Neural progenitor cell (in vitro differentiated cells): ENCODE results near the gene NUBP2. TPM values are rescaled to one million over a fixed set of nuclear protein-coding genes. Genes with fewer than 3 reads are reported as not detected.

Experiments used
- DNase-seq: peaks from one replicate; pipeline ENCODE4 v3.0.0-alpha.2; 2016; ENCODE audit warnings: low spot score
- H2AFZ ChIP-seq: fragments of 200-600 bp; sonication (generic); replicated peaks from 2 replicates; pipeline ENCODE4 v1.6.1; 2016; ENCODE audit warnings: antibody characterized with exemption
- H3F3A ChIP-seq: fragments of 200-600 bp; sonication (generic); 2 replicates; pipeline ENCODE4 v1.6.1; 2016; ENCODE audit warnings: antibody characterized with exemption, low read depth
- H3K27ac ChIP-seq: fragments of 200-600 bp; sonication (generic); 2 replicates; pipeline ENCODE4 v1.5.1; 2016; ENCODE audit warnings: mild to moderate bottlenecking
- H3K27me3 ChIP-seq: fragments of 200-600 bp; sonication (generic); 2 replicates; pipeline ENCODE4 v1.6.1; 2016; ENCODE audit warnings: mild to moderate bottlenecking, moderate library complexity
- H3K36me3 ChIP-seq: fragments of 200-600 bp; sonication (generic); 2 replicates; pipeline ENCODE4 v1.5.1; 2016
- H3K4me1 ChIP-seq: fragments of 200-600 bp; sonication (generic); 2 replicates; pipeline ENCODE4 v1.6.1; 2016; ENCODE audit warnings: mixed run types
- H3K4me2 ChIP-seq: fragments of 200-600 bp; sonication (generic); 2 replicates; pipeline ENCODE4 v1.6.1; 2016
- H3K4me3 ChIP-seq: fragments of 200-600 bp; sonication (generic); 2 replicates; pipeline ENCODE4 v1.5.1; 2016
- H3K79me2 ChIP-seq: fragments of 200-600 bp; sonication (generic); 2 replicates; pipeline ENCODE4 v1.6.1; 2016; ENCODE audit warnings: low read depth
- H3K9ac ChIP-seq: fragments of 200-600 bp; sonication (generic); 2 replicates; pipeline ENCODE4 v1.6.1; 2016
- H3K9me3 ChIP-seq: fragments of 200-600 bp; sonication (generic); 2 replicates; pipeline ENCODE4 v1.5.1; 2016; ENCODE audit warnings: low read depth
- H4K20me1 ChIP-seq: fragments of 200-600 bp; sonication (generic); 2 replicates; pipeline ENCODE4 v1.6.1; 2016; ENCODE audit warnings: low read depth
- H3K27ac Mint-ChIP-seq: 3 replicates; pipeline ENCODE4 v1.8.0; 2021; ENCODE audit warnings: mixed read lengths
- H3K27me3 Mint-ChIP-seq: 2 replicates; pipeline ENCODE4 v1.8.0; 2022; ENCODE audit warnings: low read depth, mild to moderate bottlenecking, inconsistent platforms, moderate library complexity, mixed read lengths; ENCODE audit not compliant: insufficient read depth
- H3K36me3 Mint-ChIP-seq: 3 replicates; pipeline ENCODE4 v1.8.0; 2021; ENCODE audit warnings: mixed read lengths
- H3K4me1 Mint-ChIP-seq: 3 replicates; pipeline ENCODE4 v1.8.0; 2021; ENCODE audit warnings: mixed read lengths
- H3K4me3 Mint-ChIP-seq: 3 replicates; pipeline ENCODE4 v1.8.0; 2021; ENCODE audit warnings: mild to moderate bottlenecking, moderate library complexity, mixed read lengths
- H3K9me3 Mint-ChIP-seq: 3 replicates; pipeline ENCODE4 v1.8.0; 2020; ENCODE audit warnings: mixed read lengths
- EZH2 ChIP-seq: fragments of 200-600 bp; sonication (generic); IDR thresholded peaks from 2 replicates; pipeline ENCODE4 v1.6.1; 2017; ENCODE audit warnings: antibody characterized with exemption, mild to moderate bottlenecking, moderate library complexity
- EZH2phosphoT487 ChIP-seq: fragments of 200-600 bp; sonication (generic); IDR thresholded peaks from 2 replicates; pipeline ENCODE4 v1.6.1; 2017; ENCODE audit warnings: antibody characterized with exemption
- total RNA-seq: library from RNA; depleted of rRNA; stranded (reverse); fragments of >200 nt; gene quantifications from 2 replicates; pipeline ENCODE4 v1.2.3, GENCODE V29; 2015; ENCODE audit warnings: low replicate concordance
- TF ChIP-seq, protein P1 (sequence below): fragments of 200-600 bp; sonication (generic); IDR thresholded peaks from 2 replicates; pipeline ENCODE4 v1.5.1; 2017; ENCODE audit warnings: antibody characterized with exemption, mild to moderate bottlenecking

The NUBP2 gene
- total RNA-seq, 1 donor from 2014 or later = 22.8 TPM

DNA sequence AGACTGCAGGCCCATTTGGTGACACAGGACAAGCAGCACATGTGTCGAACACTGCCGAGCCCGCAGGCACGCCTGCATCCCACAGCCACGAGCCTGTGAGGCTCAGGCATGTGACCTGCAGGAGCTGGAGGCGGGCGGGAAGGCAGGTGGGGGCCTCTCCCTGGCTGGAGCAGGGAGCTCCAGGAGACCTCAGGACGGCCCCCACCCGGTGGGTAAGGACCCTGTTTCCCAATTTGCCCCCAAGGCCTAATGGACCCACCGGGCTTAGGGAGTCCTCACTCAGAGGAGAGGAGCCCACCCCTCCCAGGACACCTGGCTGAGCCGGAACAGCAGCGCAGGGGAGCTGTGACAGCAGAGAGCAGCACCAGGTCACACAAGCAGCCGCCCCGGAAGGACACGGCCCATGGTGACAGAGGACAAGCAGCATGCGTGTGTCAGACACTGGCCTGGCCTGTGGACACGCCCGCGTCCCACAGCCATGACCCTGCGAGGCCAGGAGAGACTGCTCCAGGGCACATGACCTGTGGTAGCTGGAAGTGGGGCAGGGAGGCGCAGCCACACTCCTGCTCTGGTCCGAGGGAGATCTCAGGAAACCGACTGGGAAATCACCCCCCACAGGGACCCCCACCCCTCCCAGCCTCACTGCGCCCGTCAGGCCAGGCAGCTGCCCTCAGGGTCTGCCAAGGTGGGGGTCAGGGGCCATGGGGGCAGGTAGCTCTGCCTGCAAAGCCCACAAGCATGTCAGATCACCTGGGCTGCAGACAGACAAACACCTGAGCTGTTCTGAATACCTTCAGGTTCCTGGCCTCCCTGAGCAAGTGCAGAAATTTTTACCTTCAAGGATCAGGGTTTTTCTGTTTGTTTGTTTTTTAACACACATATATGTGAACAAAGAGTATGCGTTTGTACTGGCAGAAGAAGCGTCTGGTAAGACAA is 2.8 kb upstream of the NUBP2 start:
- Mint-ChIP-seq H3K36me3 (no peaks in the 10 kb centered on the region), H3K4me3 (peak overlapping the region; percentile 90), H3K9me3 (no peaks in the 10 kb centered on the region), H3K27me3 (peaks cover 9% of the 10 kb centered on the region), H3K4me1 (peaks cover 13% of the 10 kb centered on the region), H3K27ac (no peak overlapping the region)
- no peak overlapping the region for H3K4me3 ChIP-seq
- H3K27me3 ChIP-seq = no peaks in the 10 kb centered on the region
- DNase-seq = no peak
- peaks cover 6% of the 10 kb centered on the region for H3K4me1 ChIP-seq
- no peaks in the 10 kb centered on the region for H3K9me3 ChIP-seq
- peaks cover 35% of the 10 kb centered on the region for H3K79me2 ChIP-seq
- H3K4me2 ChIP-seq = no peak overlapping the region
- TF ChIP-seq EZH2 = no peak
- TF ChIP-seq EZH2phosphoT487 = no peak
- TF ChIP-seq, protein P1, sequence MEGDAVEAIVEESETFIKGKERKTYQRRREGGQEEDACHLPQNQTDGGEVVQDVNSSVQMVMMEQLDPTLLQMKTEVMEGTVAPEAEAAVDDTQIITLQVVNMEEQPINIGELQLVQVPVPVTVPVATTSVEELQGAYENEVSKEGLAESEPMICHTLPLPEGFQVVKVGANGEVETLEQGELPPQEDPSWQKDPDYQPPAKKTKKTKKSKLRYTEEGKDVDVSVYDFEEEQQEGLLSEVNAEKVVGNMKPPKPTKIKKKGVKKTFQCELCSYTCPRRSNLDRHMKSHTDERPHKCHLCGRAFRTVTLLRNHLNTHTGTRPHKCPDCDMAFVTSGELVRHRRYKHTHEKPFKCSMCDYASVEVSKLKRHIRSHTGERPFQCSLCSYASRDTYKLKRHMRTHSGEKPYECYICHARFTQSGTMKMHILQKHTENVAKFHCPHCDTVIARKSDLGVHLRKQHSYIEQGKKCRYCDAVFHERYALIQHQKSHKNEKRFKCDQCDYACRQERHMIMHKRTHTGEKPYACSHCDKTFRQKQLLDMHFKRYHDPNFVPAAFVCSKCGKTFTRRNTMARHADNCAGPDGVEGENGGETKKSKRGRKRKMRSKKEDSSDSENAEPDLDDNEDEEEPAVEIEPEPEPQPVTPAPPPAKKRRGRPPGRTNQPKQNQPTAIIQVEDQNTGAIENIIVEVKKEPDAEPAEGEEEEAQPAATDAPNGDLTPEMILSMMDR = no peak
- H3K36me3 ChIP-seq = no peaks in the 10 kb centered on the region
- H2AFZ ChIP-seq = no peak overlapping the region
- no peak overlapping the region for H3K9ac ChIP-seq
- H3K27ac ChIP-seq = no peak overlapping the region
- peaks cover 50% of the 10 kb centered on the region for H4K20me1 ChIP-seq
- H3F3A ChIP-seq = peaks cover 16% of the 10 kb centered on the region

GRCh38 chr16:1780677-1781072 is 2.1 kb upstream of the NUBP2 start:
- H3K4me1 ChIP-seq = peaks cover 6% of the 10 kb centered on the region
- no peaks in the 10 kb centered on the region for H3K27me3 ChIP-seq
- no peak overlapping the region for H2AFZ ChIP-seq
- no peak for DNase-seq
- H3K4me3 ChIP-seq = no peak overlapping the region
- Mint-ChIP-seq H3K27me3 (peaks cover 9% of the 10 kb centered on the region), H3K4me3 (peak overlapping the region; percentile 90), H3K4me1 (peaks cover 15% of the 10 kb centered on the region), H3K9me3 (no peaks in the 10 kb centered on the region), H3K36me3 (no peaks in the 10 kb centered on the region), H3K27ac (no peak overlapping the region)
- TF ChIP-seq, protein P1 = no peak
- TF ChIP-seq EZH2phosphoT487 (no peak), EZH2 (no peak)
- H3K4me2 ChIP-seq = no peak overlapping the region
- no peak overlapping the region for H3K27ac ChIP-seq
- H3K79me2 ChIP-seq = peaks cover 41% of the 10 kb centered on the region
- H4K20me1 ChIP-seq = peaks cover 56% of the 10 kb centered on the region
- no peak overlapping the region for H3K9ac ChIP-seq
- H3K36me3 ChIP-seq = no peaks in the 10 kb centered on the region
- peaks cover 16% of the 10 kb centered on the region for H3F3A ChIP-seq
- no peaks in the 10 kb centered on the region for H3K9me3 ChIP-seq

- Mint-ChIP-seq H3K27ac (no peak overlapping the region), H3K9me3 (no peaks in the 10 kb centered on the region), H3K4me3 (peak overlapping the region; percentile 90), H3K4me1 (peaks cover 15% of the 10 kb centered on the region), H3K36me3 (no peaks in the 10 kb centered on the region), H3K27me3 (peaks cover 10% of the 10 kb centered on the region)
- no peak for DNase-seq
- peaks cover 16% of the 10 kb centered on the region for H3F3A ChIP-seq
- peak overlapping the region; percentile 95 for H3K4me3 ChIP-seq
- H3K4me1 ChIP-seq = peaks cover 6% of the 10 kb centered on the region
- H3K27ac ChIP-seq = no peak overlapping the region
- peaks cover 43% of the 10 kb centered on the region for H3K79me2 ChIP-seq
- TF ChIP-seq, protein P1 = no peak
- TF ChIP-seq EZH2 = no peak
- TF ChIP-seq EZH2phosphoT487 = no peak
- no peaks in the 10 kb centered on the region for H3K9me3 ChIP-seq
- H2AFZ ChIP-seq = no peak overlapping the region
- no peaks in the 10 kb centered on the region for H3K27me3 ChIP-seq
- H3K4me2 ChIP-seq = peak overlapping the region; percentile 97
- H3K9ac ChIP-seq = no peak overlapping the region
- H3K36me3 ChIP-seq = no peaks in the 10 kb centered on the region
- peaks cover 56% of the 10 kb centered on the region for H4K20me1 ChIP-seq
Measured at GRCh38 chr16:1781254-1781653, 1.5 kb upstream of the NUBP2 start.
